GM21737 (cell line): Measurements from ENCODE around the gene BCL7C.
"Not testable (repeated sequence)": the region's sequence is repeated elsewhere in the genome, so short reads cannot be mapped to it uniquely, and the experiment has no call there.

Experiments
- ATAC-seq: cut with Tn5 transposase; IDR thresholded peaks from one replicate; pipeline ENCODE4 v1.9.1; 2021; ENCODE audit warnings: mild to moderate bottlenecking, moderate library complexity; ENCODE audit not compliant: unreplicated experiment

Gene BCL7C

GRCh38 chr16:30874244-30874820 is 19.5 kb downstream of the BCL7C start:
- ATAC-seq = no peak

- no peak for ATAC-seq
Observed at GRCh38 chr16:30870904-30871303, 23.0 kb downstream of the BCL7C start.

- no peak for ATAC-seq
Observed at GRCh38 chr16:30867747-30868146, 26.1 kb downstream of the BCL7C start.

- no peak for ATAC-seq
Observed at GRCh38 chr16:30866031-30866430, 27.8 kb downstream of the BCL7C start.

GRCh38 chr16:30863178-30863577 is 30.7 kb downstream of the BCL7C start:
- not testable (repeated sequence) for ATAC-seq

GRCh38 chr16:30860729-30861128 is 33.1 kb downstream of the BCL7C start:
- not testable (repeated sequence) for ATAC-seq

- ATAC-seq = no peak
Observed at GRCh38 chr16:30858829-30859423, 35.0 kb downstream of the BCL7C start.

- no peak for ATAC-seq
Observed at GRCh38 chr16:30858111-30858495, 35.8 kb downstream of the BCL7C start.

- no peak for ATAC-seq
Observed at GRCh38 chr16:30853758-30854157, 40.1 kb downstream of the BCL7C start.

GRCh38 chr16:30850246-30850645 is 43.6 kb downstream of the BCL7C start:
- ATAC-seq = no peak

GRCh38 chr16:30846649-30847402 is 47.1 kb downstream of the BCL7C start:
- ATAC-seq = no peak

- ATAC-seq = no peak
Observed at GRCh38 chr16:30844671-30845449, 49.0 kb downstream of the BCL7C start.

GRCh38 chr16:30844346-30844670 is 49.6 kb downstream of the BCL7C start:
- no peak for ATAC-seq

- no peak for ATAC-seq
Observed at GRCh38 chr16:30843501-30843900, 50.4 kb downstream of the BCL7C start.

GRCh38 chr16:30842971-30843370 is 50.9 kb downstream of the BCL7C start:
- no peak for ATAC-seq

GRCh38 chr16:30841332-30841731 is 52.5 kb downstream of the BCL7C start:
- no peak for ATAC-seq

GRCh38 chr16:30840611-30841010 is 53.3 kb downstream of the BCL7C start:
- no peak for ATAC-seq

- no peak for ATAC-seq
Observed at GRCh38 chr16:30839523-30840227, 54.2 kb downstream of the BCL7C start.

- ATAC-seq = no peak
Observed at GRCh38 chr16:30838876-30839471, 54.9 kb downstream of the BCL7C start.

- no peak for ATAC-seq
Observed at GRCh38 chr16:30837904-30838303, 56.0 kb downstream of the BCL7C start.
